GM12864 (cell line): ENCODE measurements around the gene CEP170.
"Not testable (repeated sequence)": the region's sequence is repeated elsewhere in the genome, so short reads cannot be mapped to it uniquely, and the experiment has no call there.

Source experiments
- DNase-seq: peaks from one replicate; pipeline ENCODE4 v3.0.0-alpha.2; 2011; ENCODE audit warnings: low read depth
- H3K4me3 ChIP-seq: 2 replicates; pipeline ENCODE4 v1.5.1; 2011; ENCODE audit warnings: mild to moderate bottlenecking, low read depth, low read length, control low read depth

Gene CEP170

DNA sequence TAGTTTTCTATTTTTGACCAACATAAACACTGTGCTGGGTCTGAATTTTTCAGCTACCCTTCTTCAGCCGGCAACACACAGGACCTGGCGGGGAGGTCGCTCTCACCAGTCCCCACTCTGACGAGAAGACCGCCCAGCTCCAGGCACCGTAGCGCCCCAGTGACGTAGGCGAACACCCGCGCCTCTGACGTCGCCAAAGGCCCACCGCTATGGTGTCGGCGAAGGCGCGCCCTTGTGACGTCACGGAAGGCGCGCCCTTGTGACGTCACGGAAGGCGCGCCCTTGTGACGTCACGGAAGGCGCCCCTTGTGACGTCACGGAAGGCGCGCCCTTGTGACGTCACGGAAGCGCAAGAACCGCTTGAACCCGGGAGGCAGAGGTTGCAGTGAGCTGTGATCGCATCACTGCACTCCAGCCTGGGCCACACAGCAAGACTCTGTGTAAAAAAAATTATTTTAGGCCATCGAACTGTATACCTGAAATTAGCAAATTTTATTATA is 153.5 kb downstream of the CEP170 start:
- DNase-seq, H3K4me3 ChIP-seq: not testable (repeated sequence)

- H3K4me3 ChIP-seq, DNase-seq: not testable (repeated sequence)
Measured at GRCh38 chr1:243087368-243087767, 167.7 kb downstream of the CEP170 start.
